RWPE1 (cell line): ENCODE data around the gene EPB41L4A.
A peak's percentile ranks its signal among the peaks of the same experiment; 100 is the strongest.

Experiments used
- CTCF ChIA-PET: fragments of 350-600 bp; sonication (Branson Sonifier 250); formaldehyde crosslinking; extraction: SDS; loops from one replicate; lab custom pipeline; 2021; lab: Yijun Ruan, JAX
- POLR2A ChIA-PET: fragments of 400-600 bp; formaldehyde crosslinking; extraction: SDS; loops from one replicate; lab custom pipeline; 2020; ENCODE audit warnings: antibody characterized with exemption; ENCODE audit not compliant: low non-redundant PET; lab: Yijun Ruan, JAX
- DNase-seq: peaks from one replicate; pipeline ENCODE4 v3.0.0; 2012; ENCODE audit warnings: low spot score
- H3K27ac ChIP-seq: fragments of 450-650 bp; 2 replicates; pipeline ENCODE4 v1.5.1; 2017
- CTCF ChIP-seq: fragments of 450-650 bp; conservative IDR thresholded peaks from 2 replicates; pipeline ENCODE4 v1.5.1; 2017; ENCODE audit warnings: low read depth, mild to moderate bottlenecking

EPB41L4A gene

DNA sequence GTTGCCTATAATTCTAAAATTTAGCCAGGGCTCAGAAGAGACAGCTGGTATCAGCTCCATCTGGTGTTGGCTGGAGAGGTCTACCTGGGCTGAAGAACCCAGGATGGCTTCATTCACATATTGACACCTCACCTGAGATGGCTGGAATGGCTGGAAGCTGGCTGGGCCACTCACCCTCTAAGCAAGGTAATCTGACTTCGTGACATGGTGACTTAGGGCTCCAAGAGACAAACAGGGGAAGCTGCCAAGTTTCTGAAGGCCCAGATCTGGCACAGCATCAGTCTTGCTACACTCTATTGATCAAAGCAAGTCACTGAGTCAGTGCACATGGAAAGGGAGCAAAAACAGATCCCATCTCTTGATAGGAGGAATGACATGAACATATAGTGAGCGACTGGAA is 102.3 kb downstream of the EPB41L4A start:
- CTCF ChIA-PET, result interaction anchor here (0.5 to 1.5 kb wide), 7 partner anchors 9 to 173 kb away, joined by 3 to 4 read pairs (median 4); no protein-coding TSS in a partner anchor
- TF ChIP-seq CTCF, result no peak
- POLR2A ChIA-PET, result no interaction called here
- DNase-seq, result no peak
- H3K27ac ChIP-seq, result no peak overlapping the region

DNA sequence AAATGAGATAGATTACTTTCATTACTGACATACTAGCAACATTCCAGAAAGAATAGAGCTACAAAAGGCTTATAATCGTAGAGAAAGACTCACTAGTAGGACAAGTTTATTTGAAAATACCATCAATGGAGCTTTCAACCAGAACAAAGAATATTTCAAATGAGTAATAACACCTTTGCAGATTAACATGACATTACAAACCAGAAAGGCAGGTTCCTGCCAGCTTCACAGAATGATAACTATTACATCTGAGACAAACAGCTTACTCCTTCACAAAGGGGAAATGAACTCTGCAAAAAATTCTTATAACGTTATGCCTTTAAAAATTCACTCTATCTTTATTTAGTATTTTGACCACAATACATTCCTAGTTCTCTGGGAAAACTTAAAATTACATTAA is 103.1 kb downstream of the EPB41L4A start:
- no peak overlapping the region for H3K27ac ChIP-seq
- ChIA-PET CTCF (interaction anchor here (0.6 to 1.5 kb wide), 7 partner anchors 13 to 174 kb away, joined by 3 to 4 read pairs (median 3); no protein-coding TSS in a partner anchor), POLR2A (no interaction called here)
- TF ChIP-seq CTCF, result no peak
- peak; percentile 44 for DNase-seq

GRCh38 chr5:112312295-112313275 is 106.5 kb downstream of the EPB41L4A start:
- ChIA-PET CTCF (interaction anchor here (0.8 kb wide), 1 partner anchor 107 kb away, joined by 4 read pairs; no protein-coding TSS in a partner anchor), POLR2A (no interaction called here)
- no peak for TF ChIP-seq CTCF
- DNase-seq, result no peak
- peak overlapping the region; percentile 71 for H3K27ac ChIP-seq

GRCh38 chr5:112310746-112311145 is 108.3 kb downstream of the EPB41L4A start:
- peak overlapping the region; percentile 36; the same call in 1 of the 2 replicates for H3K27ac ChIP-seq
- no peak for DNase-seq
- CTCF ChIA-PET, result no interaction called here
- TF ChIP-seq CTCF, result no peak
- POLR2A ChIA-PET, result no interaction called here

- ChIA-PET CTCF (interaction anchor here (0.7 kb wide), 2 partner anchors 16 to 383 kb away, joined by 3 read pairs; no protein-coding TSS in a partner anchor), POLR2A (no interaction called here)
- no peak overlapping the region for H3K27ac ChIP-seq
- peak; percentile 31 for DNase-seq
- no peak for TF ChIP-seq CTCF
These were observed 110.5 kb downstream of the EPB41L4A start for GRCh38 chr5:112308608-112309007.

GRCh38 chr5:112306956-112307355 is 112.1 kb downstream of the EPB41L4A start:
- no peak for DNase-seq
- ChIA-PET CTCF (interaction anchor here (0.6 to 0.8 kb wide), 2 partner anchors 79 to 1429 kb away, joined by 3 read pairs; no protein-coding TSS in a partner anchor), POLR2A (no interaction called here)

More at GRCh38 chr5:112306956-112307355, 112.1 kb downstream of the EPB41L4A start:
- no peak for TF ChIP-seq CTCF
- H3K27ac ChIP-seq, result no peak overlapping the region
